Endothelial cell of umbilical vein (primary cell): ENCODE results near the gene GPSM1.

Experiments
- EZH2 ChIP-seq: IDR thresholded peaks from 2 replicates; pipeline ENCODE4 v1.6.1; 2012; ENCODE audit warnings: borderline replicate concordance, low read depth, mild to moderate bottlenecking, moderate library complexity, low read length, inconsistent platforms; ENCODE audit not compliant: severe bottlenecking
- FOS ChIP-seq: IDR thresholded peaks from 2 replicates; pipeline ENCODE4 v1.6.1; 2011; ENCODE audit warnings: mild to moderate bottlenecking, low read length, moderate library complexity, borderline replicate concordance; ENCODE audit not compliant: insufficient read depth
- JUN ChIP-seq: IDR thresholded peaks from 2 replicates; pipeline ENCODE4 v1.6.1; 2011; ENCODE audit warnings: borderline replicate concordance, low read depth; ENCODE audit not compliant: insufficient read length, insufficient read depth
- POLR2A ChIP-seq: IDR thresholded peaks from 2 replicates; pipeline ENCODE4 v1.6.1; 2012; ENCODE audit warnings: low read depth, mild to moderate bottlenecking, control low read depth, low read length
- TF ChIP-seq, protein P1 (sequence below), 2 donors: IDR thresholded peaks; 1 replicate in 1 of 2; 2 replicates in 1 of 2; pipeline ENCODE4 v1.5.1; 2011; ENCODE audit warnings: low read length in 2 of 2, mild to moderate bottlenecking in 2 of 2, moderate library complexity in 2 of 2, control low read depth in 1 of 2, inconsistent platforms in 1 of 2, low read depth in 1 of 2; ENCODE audit not compliant: insufficient read depth in 1 of 2; ENCODE audit errors: extremely low read depth in 1 of 2
- TF ChIP-seq, protein P2 (sequence below): IDR thresholded peaks from 2 replicates; pipeline ENCODE4 v1.6.1; 2011; ENCODE audit not compliant: insufficient read depth, insufficient read length

DNA sequence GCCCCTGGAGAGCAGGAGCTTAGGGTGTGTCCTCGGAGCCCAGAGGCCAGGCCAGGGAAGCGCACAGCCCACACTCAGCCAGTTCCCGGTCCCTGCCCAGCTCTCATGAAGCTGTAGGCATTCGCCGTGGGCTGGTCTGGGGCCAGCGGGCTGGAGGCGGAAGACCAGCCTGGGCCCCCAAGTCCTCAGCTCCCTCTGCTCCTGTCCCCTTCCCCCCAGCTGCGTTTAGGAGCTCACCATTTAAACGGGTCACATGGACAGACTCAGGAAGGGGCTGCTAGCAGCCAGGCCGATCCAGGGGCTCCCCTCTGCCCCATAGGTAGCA is 18.8 kb downstream of the GPSM1 start:
- TF ChIP-seq, protein P1, sequence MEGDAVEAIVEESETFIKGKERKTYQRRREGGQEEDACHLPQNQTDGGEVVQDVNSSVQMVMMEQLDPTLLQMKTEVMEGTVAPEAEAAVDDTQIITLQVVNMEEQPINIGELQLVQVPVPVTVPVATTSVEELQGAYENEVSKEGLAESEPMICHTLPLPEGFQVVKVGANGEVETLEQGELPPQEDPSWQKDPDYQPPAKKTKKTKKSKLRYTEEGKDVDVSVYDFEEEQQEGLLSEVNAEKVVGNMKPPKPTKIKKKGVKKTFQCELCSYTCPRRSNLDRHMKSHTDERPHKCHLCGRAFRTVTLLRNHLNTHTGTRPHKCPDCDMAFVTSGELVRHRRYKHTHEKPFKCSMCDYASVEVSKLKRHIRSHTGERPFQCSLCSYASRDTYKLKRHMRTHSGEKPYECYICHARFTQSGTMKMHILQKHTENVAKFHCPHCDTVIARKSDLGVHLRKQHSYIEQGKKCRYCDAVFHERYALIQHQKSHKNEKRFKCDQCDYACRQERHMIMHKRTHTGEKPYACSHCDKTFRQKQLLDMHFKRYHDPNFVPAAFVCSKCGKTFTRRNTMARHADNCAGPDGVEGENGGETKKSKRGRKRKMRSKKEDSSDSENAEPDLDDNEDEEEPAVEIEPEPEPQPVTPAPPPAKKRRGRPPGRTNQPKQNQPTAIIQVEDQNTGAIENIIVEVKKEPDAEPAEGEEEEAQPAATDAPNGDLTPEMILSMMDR (IDR thresholded peaks at IDR 0.05; ENCODE audit: extremely low read depth in 1 of 2, insufficient read depth in 1 of 2, low read depth in 1 of 2, low read length in 2 of 2), result no peak
- TF ChIP-seq FOS (no peak), EZH2 (no peak), JUN (no peak), POLR2A (no peak)
- TF ChIP-seq, protein P2, sequence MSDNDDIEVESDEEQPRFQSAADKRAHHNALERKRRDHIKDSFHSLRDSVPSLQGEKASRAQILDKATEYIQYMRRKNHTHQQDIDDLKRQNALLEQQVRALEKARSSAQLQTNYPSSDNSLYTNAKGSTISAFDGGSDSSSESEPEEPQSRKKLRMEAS, result no peak
